GM18507 (cell line): ENCODE data around the gene TUBA1A.
"Not testable (repeated sequence)": the region's sequence is repeated elsewhere in the genome, so short reads cannot be mapped to it uniquely, and the experiment has no call there.

ENCODE experiments used
- DNase-seq: peaks from one replicate; pipeline ENCODE4 v3.0.0; 2011; ENCODE audit warnings: low read depth; ENCODE audit not compliant: insufficient read length; ENCODE audit errors: extremely low spot score
- FAIRE-seq: peaks from 2 replicates; lab custom pipeline; 2011; peaks lifted over from hg19 to GRCh38; lab: Jason Lieb, UNC

The TUBA1A gene

DNA sequence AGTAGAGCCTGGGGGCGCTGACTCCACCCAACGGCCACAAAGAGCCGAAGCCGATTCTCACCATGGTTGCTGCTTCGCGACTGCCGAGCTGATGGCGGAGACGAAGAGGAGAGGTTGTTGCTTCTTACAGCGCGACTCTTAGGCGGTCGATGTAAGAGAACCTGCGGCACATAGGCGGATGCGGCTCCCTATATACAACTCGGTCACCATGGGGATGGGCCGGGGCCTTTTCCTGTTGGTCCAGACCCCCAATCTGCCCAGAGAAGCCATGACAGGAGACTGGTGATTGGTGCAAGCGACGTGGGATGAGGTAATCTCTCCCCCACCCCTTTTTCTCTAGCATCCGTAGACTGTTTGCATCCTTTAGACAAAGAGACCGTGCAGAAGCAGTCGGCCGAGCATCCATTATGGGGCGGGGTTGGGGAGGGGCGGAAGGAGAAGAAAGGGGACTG lies at the start of gene TUBA1A:
Gene TUBA1A (minus strand): TSS at position 165 of the 452 bp plus-strand sequence. CDS start 101 bp downstream, at position 64.
- DNase-seq (peak; percentile 65), FAIRE-seq (peak; percentile 70)

DNA sequence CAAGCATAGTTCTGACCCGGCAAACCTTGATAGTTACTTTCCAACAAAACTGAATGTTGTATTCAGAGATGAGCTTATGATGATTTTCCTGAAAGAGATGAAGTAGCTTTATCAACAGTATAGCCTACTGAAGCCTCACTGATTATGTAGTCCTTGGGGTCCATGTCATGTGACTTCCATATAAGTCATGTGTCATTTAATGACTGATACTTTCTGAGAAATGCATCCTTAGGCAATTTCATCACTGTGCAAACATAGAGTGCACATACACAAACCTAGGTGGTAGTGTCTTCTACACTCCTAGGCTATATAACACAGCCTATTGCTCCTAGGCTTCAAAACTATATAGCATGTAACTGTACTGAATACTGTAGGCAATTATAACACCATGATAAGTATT lies 47.5 kb upstream of the TUBA1A start:
- no peak for FAIRE-seq
- DNase-seq: no peak

DNA sequence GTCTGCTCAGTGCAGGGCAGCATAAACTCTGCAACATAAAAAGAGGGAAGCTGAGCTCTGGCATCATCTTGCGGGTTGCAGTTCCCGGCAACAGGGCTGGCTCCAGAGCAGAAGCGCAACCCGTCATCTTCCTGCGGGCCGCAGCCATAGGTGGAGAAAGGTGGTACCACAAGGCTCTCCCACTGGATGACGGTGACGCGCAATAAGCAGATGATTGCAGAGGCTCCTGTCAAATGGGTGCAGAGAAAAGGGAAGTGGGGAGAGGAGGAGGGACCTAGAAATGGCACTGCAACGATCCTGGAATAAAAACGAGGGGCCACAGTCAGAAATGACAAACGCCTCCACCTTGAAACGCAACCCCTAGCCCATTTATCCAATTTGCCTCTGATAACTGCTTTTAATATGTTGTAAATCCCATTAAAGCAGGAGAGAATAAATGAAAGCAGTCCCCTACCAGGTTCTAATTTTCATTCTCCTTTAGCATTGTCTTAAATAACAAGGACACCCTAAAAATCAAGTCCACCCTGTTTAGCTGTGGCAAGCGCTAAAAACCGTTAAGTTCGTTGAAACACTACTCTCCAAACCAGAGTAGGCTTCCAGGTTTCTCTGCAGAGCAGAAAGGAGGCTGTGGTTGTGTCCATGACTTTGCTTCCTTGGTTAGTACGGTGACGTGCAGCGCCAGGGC lies 45.1 kb upstream of the TUBA1A start:
- DNase-seq (no peak), FAIRE-seq (no peak)

DNA sequence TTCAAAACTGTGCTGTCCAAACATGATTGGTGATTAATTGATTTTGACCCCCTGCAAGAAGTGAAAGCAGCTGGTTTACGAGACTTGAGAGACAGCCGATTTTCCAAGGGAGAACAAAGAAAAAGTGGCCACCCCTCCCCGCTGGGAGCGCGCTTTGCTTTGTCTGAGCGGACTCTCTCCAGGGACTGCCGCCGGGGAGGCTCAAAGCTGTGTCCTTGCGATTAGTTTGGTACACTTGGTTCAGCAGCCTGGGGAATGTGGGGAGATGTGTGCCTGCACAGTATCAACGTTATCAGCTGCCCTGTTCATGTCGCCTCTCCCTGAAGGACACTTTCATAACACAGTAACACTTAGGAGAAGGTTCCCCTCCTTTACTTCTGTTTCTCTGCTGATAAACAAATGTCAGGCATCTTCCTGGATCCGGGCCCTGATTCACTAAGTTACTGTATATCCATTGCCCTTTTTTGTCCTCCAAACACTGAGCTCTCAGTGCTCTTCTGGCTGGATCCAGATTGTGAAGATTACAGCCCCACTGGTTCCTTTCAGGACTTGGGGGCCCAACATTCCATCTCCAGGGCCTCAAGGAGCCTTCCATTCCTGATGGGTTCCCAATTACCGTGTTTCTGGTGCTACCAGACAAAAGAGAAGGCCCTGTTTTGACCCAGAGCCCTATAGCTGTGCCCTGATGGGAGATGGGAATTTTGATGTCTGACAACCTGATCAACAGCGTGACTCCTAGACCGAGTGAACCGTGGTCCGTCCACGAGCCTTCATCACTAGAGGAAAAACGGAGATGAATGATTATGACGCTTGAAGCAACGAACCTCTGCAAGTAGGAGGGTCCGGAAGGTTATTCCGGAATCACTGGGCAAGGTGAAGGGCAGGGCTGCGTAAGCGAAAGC lies 44.3 kb upstream of the TUBA1A start:
- DNase-seq (no peak), FAIRE-seq (no peak)

DNA sequence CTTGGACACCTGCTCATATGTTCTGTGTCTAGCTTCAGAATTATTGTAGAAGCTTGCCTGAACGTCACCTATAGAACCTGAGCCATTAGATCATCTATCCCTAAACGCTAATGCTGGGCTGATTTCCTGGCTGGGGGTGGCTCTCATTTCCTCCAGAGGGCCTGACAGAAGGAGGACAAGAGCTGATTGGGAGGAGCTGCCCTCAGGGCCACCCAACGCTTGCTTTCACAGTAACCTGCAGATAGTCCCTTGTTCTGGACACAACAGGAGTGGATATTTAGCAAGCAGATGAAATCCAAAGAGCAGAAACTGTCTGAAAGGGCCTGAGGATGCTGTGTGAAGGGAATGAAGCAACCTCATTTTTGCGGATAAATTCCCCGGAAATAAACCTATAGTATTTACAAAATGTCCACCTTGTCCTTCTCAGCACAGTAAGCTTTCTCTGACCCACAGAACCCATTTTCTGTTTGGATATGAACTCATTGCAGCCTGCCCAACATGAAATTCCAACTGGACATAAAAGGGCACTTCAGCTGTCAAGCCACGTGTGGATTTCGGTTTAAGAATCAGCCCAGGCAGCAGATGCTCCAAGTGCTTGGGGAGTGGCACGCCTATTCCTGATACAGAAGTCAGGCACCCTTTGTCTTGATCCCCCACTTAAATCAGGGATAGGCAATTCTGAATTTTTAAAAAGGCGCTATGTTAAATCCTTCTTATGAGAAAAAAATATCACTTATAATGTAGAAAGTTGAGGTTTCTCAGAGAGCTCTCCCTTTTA lies 43.2 kb upstream of the TUBA1A start:
- DNase-seq: no peak
- FAIRE-seq: no peak

DNA sequence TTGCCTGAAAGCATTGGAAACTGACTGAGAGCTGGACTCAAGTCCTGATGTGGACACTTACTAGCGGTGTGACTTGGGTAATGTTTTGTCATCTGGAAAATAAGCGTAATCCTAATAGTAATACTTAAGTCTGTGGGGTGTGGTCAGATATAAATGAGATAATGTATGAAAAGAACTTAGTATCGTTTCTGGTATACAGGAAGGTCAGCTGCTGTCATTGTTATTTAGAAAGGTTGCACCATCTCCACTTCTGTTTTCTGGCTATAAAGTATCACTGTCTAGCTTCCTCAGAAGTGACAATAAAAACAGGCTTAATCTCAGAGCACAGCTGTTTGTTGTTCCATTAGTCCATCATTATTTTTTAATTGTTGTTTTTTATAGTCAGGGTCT lies 41.9 kb upstream of the TUBA1A start:
- FAIRE-seq: no peak
- DNase-seq: no peak

DNA sequence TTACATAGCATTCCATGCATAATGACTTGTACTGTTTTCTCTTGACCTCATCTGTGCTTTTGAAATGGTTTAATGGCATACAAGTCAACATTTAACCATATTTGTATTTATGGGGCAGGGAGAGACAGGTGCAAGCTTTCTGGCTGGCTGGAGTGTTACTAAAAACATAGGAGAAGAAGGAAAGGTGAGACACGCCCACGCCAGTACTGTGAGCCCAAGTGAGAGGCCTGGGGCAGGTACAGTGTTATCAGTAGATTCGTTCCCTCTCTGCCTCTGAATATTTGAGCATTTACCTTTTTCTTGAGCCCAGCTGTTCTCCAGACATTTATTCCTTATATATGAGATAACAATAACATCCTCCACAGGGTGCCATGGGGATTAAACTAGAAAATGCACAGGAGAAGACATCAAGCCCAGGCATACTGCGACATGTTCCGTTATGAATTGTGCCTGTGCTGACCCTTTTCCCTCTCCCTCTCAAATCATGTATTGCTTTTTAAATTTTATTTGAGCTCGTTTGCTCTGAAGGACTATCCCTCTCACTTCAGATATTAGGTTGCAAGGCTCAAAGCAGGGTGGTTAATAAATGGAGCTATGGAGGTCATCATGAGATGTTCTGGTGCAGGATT lies 41.4 kb upstream of the TUBA1A start:
- FAIRE-seq (no peak), DNase-seq (no peak)

DNA sequence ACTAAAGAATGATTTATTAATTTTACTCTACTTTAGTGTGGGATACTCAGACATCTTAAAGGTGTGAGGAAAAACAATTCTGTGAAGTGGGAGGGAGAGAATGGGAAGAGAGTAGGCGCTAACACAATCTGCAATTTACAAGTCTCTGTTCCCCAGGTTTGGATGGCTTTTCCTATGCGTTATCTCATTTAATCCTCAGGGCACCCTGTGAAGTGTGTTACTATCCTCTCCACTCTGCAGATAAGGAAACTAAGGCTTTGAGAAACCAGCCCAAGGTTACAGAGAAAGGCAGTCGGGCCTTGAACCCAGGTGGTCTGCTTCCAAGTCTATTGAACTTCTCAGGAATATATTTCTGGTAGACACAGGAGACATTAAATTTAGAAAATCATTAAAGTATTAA lies 39.8 kb upstream of the TUBA1A start:
- FAIRE-seq (no peak), DNase-seq (no peak)

DNA sequence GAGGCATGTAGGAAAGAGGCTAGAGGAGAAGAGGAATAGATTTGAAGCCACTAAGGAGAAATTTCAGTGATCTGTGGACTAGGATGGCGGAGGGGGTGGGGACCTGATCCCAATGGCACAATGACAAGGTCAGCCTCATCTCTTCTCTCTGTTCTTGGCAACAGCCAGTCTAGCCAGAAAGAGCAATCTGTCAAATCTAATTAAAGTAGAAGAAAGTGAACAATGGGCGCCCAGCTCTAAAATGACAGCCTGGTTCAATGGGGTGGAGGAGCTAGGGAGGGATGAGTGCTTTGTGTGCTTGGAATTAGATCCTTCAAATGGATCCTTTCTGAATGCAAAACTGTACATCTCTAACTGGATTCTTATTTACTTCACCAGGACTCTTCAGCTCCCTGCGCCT lies 38.8 kb upstream of the TUBA1A start:
- FAIRE-seq (no peak), DNase-seq (no peak)

DNA sequence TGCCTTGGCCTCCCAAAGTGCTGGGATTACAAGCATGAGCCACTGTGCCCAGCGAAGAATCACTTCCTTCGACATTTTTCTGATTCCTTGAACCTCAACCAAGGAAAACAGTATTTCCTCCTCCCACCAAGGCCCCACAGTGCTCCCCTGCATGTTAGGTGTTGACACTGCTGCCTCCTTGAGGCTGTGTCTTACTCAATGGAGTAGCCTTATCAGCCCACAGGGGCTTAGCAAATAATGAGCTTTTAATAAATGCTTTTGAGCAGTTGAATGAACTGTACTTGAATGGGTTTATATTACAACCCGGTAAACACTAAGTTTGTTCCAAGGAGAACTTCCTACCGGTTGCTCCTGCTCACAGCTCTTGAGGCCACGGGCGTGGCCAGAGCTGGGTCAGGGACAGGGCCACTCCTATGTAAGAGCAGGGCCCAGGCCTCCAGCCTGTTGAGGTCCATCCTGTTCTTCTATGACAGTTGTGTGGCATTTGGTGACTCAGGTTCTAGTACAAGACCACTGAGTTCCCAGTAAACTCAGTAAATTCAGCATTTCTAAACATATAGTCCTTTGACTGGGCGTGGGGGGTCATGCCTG lies 36.8 kb upstream of the TUBA1A start:
- DNase-seq (no peak), FAIRE-seq (no peak)

DNA sequence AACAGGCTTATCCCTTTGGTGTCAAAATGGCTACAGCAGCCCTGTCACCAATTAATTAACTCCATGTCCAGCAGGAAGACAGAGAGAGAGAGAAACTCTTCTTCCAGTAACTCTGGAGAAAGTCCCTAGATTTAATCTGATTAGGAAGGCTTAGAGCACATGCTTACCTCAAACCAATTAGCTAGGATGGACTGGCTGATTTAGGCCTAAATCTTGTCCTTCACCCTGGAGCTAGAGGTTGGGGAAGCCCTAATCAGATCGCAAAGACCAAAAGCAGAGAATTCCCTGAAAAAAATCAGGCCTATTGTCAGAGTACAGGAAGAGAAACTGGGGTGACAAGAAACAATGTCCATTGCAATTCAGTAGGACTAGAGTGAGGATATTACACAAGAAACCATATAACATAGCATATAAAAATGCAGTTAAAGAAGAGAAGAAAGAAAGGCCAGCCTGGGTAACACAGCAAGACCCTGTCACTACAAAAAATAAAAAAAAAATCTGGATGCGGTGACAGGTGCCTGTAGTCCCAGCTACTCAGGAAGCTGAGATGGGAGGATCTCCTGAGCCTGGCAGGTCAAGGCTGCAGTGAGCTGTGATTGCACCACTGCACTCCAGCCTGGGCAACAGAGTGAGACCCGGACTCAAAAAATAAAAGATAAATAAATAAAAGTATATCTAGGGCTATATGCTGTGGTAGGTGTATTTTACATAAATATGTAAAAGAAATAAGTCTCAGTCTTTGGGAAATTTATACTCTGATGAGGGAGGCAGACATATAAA lies 34.9 kb upstream of the TUBA1A start:
- FAIRE-seq (no peak), DNase-seq (no peak)

DNA sequence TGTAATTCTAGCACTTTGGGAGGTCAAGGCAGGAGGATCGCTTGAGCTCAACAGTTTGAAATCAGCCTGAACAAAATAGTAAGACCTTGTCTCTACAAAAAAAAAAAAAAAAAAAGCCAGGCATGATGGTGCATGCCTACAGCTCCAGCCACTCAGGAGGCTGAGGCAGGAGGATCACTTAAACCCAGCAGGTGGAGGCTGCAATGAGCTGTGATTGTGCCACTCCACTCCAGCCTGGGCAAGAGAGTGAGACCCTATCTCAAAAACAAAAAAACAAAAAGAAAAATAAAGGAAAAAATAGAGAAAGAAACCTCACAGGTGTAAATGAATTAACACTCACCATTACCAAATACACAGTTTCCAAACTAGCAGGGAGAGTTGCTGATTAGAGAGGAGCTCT lies 34.2 kb upstream of the TUBA1A start:
- FAIRE-seq: no peak
- no peak for DNase-seq

DNA sequence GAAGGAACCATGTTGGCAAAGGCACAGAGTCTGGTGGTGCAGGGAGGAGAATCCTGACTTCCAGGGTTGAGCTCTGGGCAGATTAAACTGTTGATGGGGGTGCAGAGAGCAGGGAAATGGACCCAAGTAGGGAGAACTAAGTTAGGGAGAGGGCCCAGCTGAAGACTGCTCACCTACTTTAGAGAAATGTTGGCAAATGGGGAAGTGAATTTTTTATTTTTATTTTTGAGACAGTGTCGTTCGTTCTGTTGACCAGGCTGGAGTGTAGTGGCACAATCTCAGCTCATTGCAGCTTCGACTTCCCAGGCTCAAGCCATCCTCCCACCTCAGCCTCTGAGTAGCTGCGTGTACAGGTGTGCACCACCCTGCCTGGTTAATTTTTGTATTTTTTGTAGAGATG lies 32.1 kb upstream of the TUBA1A start:
- no peak for FAIRE-seq
- DNase-seq: no peak

DNA sequence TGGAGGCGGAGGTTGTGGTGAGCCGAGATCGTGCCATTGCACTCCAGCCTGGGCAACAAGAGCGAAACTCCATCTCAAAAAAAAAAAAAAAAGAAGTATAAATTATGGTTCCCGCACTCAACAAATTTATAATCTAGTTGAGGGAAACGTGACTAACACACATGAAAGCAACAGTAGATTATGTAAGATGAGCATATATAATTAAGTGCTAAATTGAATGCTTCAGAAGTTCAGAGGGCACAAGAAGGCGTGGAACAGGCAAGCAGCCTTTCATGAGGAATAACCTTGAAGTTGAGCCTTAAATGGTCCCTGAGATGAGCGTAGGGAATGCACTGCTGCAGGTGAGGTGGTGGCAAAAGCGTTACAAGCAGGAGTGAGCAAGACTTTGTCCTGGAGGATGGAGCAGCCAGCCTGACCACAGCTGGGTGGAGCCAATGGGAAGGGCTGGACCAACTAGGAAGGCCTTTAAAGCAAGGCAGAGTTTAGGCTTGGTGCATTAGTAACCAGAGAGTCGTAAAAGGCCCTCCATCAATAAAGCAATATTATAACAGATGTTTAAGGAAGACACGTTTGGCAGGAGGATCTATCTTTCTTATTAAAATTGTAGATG lies 30.6 kb upstream of the TUBA1A start:
- DNase-seq (no peak), FAIRE-seq (no peak)

DNA sequence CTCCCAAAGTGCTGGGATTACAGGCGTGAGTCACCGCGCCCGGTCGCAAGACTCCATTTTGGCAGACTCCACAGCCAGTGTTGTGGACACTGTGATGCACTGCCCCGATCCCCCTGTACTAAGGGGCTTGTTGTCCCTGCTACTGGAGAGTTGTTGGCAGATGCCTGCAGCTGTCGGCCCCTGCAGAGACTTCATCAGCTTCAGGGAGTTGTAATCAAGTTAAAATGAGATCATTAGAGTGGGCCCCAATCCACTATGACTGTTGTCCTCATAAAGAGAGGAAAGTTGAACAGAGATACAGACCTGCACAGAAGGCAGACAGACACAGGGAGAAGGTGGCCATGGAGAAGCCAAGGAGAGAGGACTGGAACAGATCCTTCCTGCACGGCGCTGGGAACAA lies 23.7 kb upstream of the TUBA1A start:
- DNase-seq: no peak
- FAIRE-seq: no peak

DNA sequence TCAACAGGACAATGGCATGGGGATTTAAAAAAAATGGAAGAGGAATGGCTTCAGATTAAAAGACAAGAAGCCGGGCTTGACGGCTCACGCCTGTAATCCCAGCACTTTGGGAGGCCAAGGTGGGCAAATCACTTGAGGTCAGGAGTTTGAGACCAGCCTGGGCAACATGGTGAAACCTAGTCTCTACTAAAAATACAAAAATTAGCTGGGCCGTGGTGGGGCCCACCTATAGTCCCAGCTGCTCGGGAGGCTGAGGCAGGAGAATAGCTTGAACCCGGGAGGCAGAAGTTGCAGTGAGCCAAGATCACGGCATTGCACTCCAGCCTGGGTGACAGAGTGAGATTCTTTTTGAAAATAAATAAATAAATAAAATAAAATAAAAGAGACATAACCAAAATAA lies 21.8 kb upstream of the TUBA1A start:
- not testable (repeated sequence) for FAIRE-seq, DNase-seq

DNA sequence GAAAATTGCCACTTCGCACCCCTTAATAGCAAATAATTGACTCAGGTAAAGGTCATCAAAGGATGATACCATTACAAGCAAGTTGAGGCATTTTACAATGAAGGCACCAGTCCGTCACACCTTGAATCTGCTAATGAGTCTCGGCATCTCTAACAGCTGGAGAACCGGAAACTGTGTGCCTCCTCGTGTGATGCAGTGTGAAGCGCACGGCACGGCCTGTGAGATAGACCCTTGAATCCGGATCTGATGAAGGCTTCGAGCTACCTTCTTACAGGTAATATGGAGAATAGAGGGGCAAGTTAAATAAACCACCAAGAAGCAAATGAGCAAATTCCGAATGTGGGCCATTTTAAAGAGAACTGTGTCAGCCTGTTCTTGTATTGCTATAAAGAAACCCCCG lies 19.8 kb upstream of the TUBA1A start:
- DNase-seq (no peak), FAIRE-seq (no peak)

DNA sequence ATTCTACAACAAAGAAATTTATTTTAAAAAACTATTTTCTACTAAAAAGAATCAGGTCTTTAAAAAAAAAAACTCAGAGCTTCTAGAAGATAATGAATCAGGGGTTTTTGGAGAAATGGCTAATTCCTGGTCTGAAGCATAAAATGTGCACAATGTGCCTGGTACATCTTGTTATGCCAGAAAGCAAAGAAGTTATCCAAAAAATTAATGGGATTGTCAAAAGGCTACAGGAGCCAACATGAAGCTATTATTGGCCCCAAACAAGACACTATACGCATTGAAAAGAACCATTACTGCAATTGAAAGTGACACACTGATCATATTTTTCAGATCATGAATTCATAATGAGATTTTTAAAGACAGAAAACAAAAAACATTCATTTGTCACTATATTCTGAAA lies 19.3 kb upstream of the TUBA1A start:
- DNase-seq (no peak), FAIRE-seq (no peak)
